ENCODE measurements around the gene EMILIN1. TPM values are rescaled to one million over a fixed set of nuclear protein-coding genes. Genes with fewer than 3 reads are reported as not detected.

EMILIN1 gene
- total RNA-seq (2022; extraction: Qiagen RNA extraction; ENCODE audit: low read depth): 0.23 to 0.46 TPM (median 0.31 TPM) in 4 of 5 replicates, not detected in the other

GRCh38 chr2:27078267-27079194, at the start of gene EMILIN1:
EMILIN1 (plus strand) TSS chr2:27078615; CDS start chr2:27079066, 451 bp downstream.

DNA sequence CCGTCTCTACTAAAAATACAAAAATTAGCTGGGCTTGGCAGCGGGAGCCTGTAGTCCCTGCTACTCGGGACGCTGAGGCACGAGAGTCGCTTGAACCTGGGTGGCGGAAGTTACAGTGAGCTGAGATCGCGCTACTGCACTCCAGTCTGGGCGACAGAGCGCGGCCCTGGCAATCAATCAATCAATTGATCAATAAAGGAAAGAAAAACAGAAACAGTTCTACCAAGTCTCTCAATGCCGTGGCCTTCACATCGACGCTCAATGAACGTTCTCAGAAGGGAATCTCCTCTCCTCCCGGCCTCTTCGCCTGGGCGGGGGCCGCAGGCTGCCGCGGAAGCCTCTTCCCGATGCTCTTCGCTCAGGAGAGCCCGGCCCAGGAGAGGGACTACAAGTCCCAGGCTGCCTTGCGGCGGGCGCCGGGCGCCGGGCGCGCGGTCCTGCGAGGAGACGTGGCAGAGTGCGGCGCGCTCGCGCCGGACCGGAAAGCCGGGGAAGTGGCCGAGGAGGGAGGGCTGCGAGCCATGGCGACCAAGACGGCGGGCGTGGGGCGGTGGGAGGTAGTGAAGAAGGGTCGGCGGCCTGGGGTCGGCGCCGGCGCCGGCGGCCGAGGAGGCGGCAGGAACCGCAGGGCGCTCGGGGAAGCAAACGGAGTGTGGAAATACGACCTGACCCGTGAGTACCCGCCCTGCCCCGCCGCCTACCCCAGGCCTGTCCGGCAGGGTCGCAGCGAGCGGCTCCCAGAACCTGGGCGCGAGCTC, 45.7 kb upstream of the EMILIN1 start, which contains the start of gene TMEM214:
TMEM214 (plus strand) TSS at position 471 of the 758 bp plus-strand sequence; CDS start at position 522, 51 bp downstream.

DNA sequence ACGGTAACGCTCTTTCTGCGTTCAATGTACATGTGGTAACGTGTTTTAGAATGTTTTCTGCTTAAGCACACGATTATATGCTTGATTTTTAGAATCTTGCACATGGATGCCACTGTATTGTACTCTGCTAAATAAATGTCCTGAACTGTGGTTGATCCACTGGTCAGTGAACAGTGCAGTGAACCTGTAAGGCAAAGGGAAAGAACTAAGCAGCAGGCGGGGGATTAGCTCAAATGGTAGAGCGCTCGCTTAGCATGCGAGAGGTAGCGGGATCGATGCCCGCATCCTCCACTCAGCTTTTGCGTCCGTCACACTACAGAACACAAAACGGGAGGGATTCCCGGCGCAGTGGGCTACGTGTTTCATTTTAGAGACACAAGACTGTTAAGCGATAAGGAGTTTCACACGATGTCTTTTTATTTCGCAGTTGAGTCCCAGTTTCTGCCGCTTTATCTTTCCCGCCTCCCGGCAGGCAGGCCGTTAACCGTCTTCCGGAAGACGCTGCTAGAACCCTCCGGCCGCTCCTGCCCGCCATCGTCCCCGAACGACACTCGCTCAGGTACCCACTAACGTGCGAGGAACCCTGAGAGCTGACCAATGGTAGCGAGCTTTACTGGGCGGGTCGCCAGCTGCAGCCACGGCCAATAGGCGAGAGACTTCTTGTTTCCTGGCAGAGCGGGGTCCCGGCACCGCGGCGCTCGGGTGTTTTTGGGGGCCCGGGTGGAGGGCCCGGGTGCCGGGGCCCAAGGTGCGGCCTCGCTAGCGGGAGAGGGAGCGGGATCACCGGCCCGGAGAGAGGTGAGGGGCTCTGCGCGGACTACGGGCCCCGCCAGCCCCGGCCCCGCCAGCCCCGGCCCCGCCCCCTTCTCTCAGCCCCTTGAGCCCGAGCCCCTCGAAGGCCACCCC, 27.2 kb upstream of the EMILIN1 start, which contains the start of gene AGBL5:
AGBL5 (plus strand) TSS at position 673 of the 906 bp plus-strand sequence. CDS start 1,291 bp downstream, outside the sequence.

GRCh38 chr2:27071277-27071989, 7.0 kb upstream of the EMILIN1 start, which contains the start of gene OST4:
OST4 (minus strand) TSS chr2:27071654.

DNA sequence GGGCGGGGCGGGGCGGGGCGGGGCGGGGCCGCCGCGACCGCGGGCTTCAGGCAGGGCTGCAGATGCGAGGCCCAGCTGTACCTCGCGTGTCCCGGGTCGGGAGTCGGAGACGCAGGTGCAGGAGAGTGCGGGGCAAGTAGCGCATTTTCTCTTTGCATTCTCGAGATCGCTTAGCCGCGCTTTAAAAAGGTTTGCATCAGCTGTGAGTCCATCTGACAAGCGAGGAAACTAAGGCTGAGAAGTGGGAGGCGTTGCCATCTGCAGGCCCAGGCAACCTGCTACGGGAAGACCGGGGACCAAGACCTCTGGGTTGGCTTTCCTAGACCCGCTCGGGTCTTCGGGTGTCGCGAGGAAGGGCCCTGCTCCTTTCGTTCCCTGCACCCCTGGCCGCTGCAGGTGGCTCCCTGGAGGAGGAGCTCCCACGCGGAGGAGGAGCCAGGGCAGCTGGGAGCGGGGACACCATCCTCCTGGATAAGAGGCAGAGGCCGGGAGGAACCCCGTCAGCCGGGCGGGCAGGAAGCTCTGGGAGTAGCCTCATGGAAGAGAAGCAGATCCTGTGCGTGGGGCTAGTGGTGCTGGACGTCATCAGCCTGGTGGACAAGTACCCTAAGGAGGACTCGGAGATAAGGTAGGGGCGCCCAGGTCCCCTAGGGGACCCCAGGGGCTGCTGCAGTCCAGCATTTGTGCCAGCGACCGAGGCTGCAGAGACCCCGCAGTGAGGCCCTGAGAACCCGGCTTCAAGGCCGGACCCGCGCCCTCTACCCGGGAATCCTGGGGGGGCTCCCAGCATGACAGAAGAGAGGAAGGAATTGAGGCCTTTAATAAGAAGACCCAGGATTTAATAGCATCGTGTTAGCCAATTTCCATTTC, 8.5 kb downstream of the EMILIN1 start, which contains the start of gene KHK:
KHK (plus strand) TSS at position 49 of the 870 bp plus-strand sequence; CDS start at position 537, 488 bp downstream.

GRCh38 chr2:27118525-27119329, 40.3 kb downstream of the EMILIN1 start, which contains the start of gene CGREF1:
CGREF1 (minus strand) TSS chr2:27119128; CDS start chr2:27104366, 14,762 bp downstream.

DNA sequence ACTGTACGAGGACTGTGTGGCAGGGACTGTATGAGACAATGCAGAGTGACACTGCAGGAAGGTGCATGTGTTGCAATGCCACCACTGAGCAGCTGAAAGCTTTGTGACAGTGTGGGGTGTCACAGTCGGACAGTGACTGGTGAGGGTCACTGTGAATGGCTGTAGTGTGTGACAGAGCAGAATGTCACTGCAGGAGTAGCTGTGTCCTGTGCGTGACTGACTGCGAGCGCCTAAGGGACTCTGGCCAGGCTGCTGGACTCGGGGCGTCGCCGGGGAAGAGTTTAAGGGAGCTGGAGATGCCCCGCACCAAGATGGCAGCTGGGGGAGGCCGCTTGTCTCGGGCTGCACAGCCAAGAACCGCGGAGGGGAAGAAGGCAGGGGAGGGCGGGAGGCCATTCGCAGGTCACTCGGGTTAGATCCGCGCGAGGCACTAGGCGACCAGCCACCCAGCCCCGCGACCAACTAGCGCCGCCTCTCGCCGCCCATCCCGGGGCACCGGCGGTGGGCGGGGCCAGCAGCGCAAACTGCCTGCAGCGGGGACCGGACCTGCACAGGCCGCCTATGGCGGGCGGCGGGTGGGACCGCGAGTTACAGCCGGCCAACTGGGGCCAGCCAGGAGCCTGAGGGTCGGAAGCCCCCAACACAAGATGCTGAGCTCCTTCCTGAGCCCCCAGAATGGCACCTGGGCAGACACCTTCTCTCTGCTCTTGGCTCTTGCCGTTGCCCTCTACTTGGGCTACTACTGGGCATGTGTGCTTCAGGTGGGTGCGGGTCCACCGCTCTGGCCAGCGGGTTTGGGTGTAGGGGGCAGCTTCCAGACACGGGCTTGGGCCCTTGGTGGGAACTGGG, 45.1 kb downstream of the EMILIN1 start, which contains the start of gene ABHD1:
ABHD1 (plus strand) TSS at position 514 of the 849 bp plus-strand sequence; CDS start at position 648, 134 bp downstream.

DNA sequence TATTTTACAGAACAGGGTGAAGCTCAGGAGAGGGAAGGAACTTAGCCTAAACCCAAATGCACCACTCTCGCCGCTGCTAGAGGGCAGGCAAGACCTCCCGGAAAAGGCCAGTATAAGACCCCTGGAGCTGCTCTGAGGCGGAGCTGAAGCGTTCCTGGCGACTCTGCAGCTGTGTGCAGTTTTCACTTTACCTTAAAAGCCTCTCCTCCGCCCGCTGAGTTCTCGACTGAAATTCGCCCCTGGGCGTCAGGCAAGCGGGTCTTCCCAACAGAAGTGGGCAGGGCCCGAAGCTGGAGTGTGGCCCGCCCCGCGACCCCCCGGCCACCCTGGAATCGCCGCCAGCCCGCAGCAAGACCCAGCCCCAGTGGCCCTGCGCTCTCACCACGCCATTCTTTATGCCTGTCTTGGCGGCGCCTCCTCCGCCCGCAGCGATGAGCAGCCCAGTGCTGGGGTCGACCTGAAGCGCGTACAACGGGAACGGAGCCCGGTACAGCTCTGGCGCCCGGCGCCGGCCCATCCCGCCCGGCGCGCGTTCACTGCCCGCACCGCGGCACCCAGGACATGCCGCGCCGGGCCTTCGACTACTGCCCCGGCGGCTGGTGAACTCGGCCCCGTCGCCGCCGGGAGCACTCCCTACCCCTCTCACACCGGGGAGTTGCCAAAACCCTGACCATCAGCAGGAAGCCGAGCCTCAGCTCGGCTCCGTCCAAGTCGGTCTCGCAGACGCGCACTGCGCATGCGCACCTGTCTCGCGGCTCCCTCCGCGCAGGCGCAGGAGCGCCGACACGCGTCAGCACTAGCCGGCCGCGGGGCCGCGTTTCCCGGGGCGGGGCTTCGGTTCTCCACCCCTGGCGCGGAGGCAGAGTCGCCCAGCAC, 55.7 kb downstream of the EMILIN1 start, which contains the start of gene PREB:
PREB (minus strand) TSS at position 732 of the 876 bp plus-strand sequence; CDS start at position 517, 215 bp downstream.

Other genes starting within 250 kb of the EMILIN1 start
- 3.5 to 6.4 TPM (median 4.5 TPM) in 5 replicates for gene DPYSL5, start 230.5 kb upstream of the EMILIN1 start, total RNA-seq (2022; extraction: Qiagen RNA extraction; ENCODE audit: low read depth)
- gene MAPRE3, start 108.0 kb upstream of the EMILIN1 start, total RNA-seq (2022; extraction: Qiagen RNA extraction; ENCODE audit: low read depth): 12.2 to 14.1 TPM (median 12.4 TPM) in 5 replicates
- gene TMEM214, start 45.6 kb upstream of the EMILIN1 start, total RNA-seq (2022; extraction: Qiagen RNA extraction; ENCODE audit: low read depth): 56.4 to 74.7 TPM (median 70.4 TPM) in 5 replicates
- gene AGBL5, start 26.9 kb upstream of the EMILIN1 start, total RNA-seq (2022; extraction: Qiagen RNA extraction; ENCODE audit: low read depth): 29.8 to 36.7 TPM (median 32.2 TPM) in 5 replicates
- 523 to 646 TPM (median 548 TPM) in 5 replicates for gene OST4, start 7.0 kb upstream of the EMILIN1 start, total RNA-seq (2022; extraction: Qiagen RNA extraction; ENCODE audit: low read depth)
- gene KHK, start 8.2 kb downstream of the EMILIN1 start, total RNA-seq (2022; extraction: Qiagen RNA extraction; ENCODE audit: low read depth): 7.3 to 10.5 TPM (median 8.9 TPM) in 5 replicates
- gene CGREF1, start 40.5 kb downstream of the EMILIN1 start, total RNA-seq (2022; extraction: Qiagen RNA extraction; ENCODE audit: low read depth): 7.0 to 8.3 TPM (median 7.9 TPM) in 5 replicates
- 1.1 to 2.3 TPM (median 1.6 TPM) in 5 replicates for gene ABHD1, start 45.2 kb downstream of the EMILIN1 start, total RNA-seq (2022; extraction: Qiagen RNA extraction; ENCODE audit: low read depth)
- gene PREB, start 56.0 kb downstream of the EMILIN1 start, total RNA-seq (2022; extraction: Qiagen RNA extraction; ENCODE audit: low read depth): 46.9 to 72.9 TPM (median 65.1 TPM) in 5 replicates
- not detected in 5 replicates for gene PRR30, start 60.8 kb downstream of the EMILIN1 start, total RNA-seq (2022; extraction: Qiagen RNA extraction; ENCODE audit: low read depth)
- gene TCF23, start 70.4 kb downstream of the EMILIN1 start, total RNA-seq (2022; extraction: Qiagen RNA extraction; ENCODE audit: low read depth): not detected in 5 replicates
- gene ATRAID, start 133.4 kb downstream of the EMILIN1 start, total RNA-seq (2022; extraction: Qiagen RNA extraction; ENCODE audit: low read depth): 209 to 221 TPM (median 218 TPM) in 5 replicates
- gene SLC5A6, start 133.7 kb downstream of the EMILIN1 start, total RNA-seq (2022; extraction: Qiagen RNA extraction; ENCODE audit: low read depth): 69.7 to 82.2 TPM (median 72.3 TPM) in 5 replicates
- gene CAD, start 138.8 kb downstream of the EMILIN1 start, total RNA-seq (2022; extraction: Qiagen RNA extraction; ENCODE audit: low read depth): 55.3 to 75.8 TPM (median 62.5 TPM) in 5 replicates
- 3.2 to 4.9 TPM (median 3.7 TPM) in 5 replicates for gene SLC30A3, start 184.4 kb downstream of the EMILIN1 start, total RNA-seq (2022; extraction: Qiagen RNA extraction; ENCODE audit: low read depth)
- gene DNAJC5G, start 196.8 kb downstream of the EMILIN1 start, total RNA-seq (2022; extraction: Qiagen RNA extraction; ENCODE audit: low read depth): not detected in 5 replicates
- gene TRIM54, start 203.8 kb downstream of the EMILIN1 start, total RNA-seq (2022; extraction: Qiagen RNA extraction; ENCODE audit: low read depth): 0.33 to 0.73 TPM (median 0.46 TPM) in 5 replicates
- 0.55 to 2.6 TPM (median 1.8 TPM) in 5 replicates for gene UCN, start 229.8 kb downstream of the EMILIN1 start, total RNA-seq (2022; extraction: Qiagen RNA extraction; ENCODE audit: low read depth)
- 81.3 to 103 TPM (median 91.7 TPM) in 5 replicates for gene MPV17, start 244.5 kb downstream of the EMILIN1 start, total RNA-seq (2022; extraction: Qiagen RNA extraction; ENCODE audit: low read depth)